Activated B cell treated with CpG ODN at 0.5 μM for 24 hours (primary cell): Measurements from ENCODE around the gene FSD1L. TPM values are rescaled to one million over a fixed set of nuclear protein-coding genes. Genes with fewer than 3 reads are reported as not detected.

Experiments used
- total RNA-seq: library from RNA; stranded (reverse); gene quantifications from 2 replicates; pipeline ENCODE4 v1.2.3, GENCODE V29; 2022

Gene FSD1L
- total RNA-seq, 1 donor from 2014 or later: 12.4 TPM

Other genes starting within 250 kb of the FSD1L start
- 9.5 and 10.1 TPM in 2 replicates for gene SLC44A1, start 203.4 kb upstream of the FSD1L start, total RNA-seq
- 16.8 and 17.5 TPM in 2 replicates for gene FKTN, start 110.1 kb downstream of the FSD1L start, total RNA-seq
- 0.38 TPM in 1 of 2 replicates, not detected in the other for gene TAL2, start 214.4 kb downstream of the FSD1L start, total RNA-seq
- gene TMEM38B, start 246.5 kb downstream of the FSD1L start, total RNA-seq: 10.9 and 12.7 TPM in 2 replicates